Erythroblast (primary cell): ENCODE data around the gene CA12.

ENCODE experiments used
- DNase-seq, 2 experiments: peaks; one replicate each; lab custom pipeline; 2025; lab: John Stamatoyannopoulos, UW
- GATA1 ChIP-seq: IDR thresholded peaks from 2 replicates; pipeline ENCODE4 v1.6.1; 2011; ENCODE audit warnings: low read depth, mild to moderate bottlenecking, control low read depth, low read length, moderate library complexity
- POLR2A ChIP-seq: IDR thresholded peaks from 2 replicates; pipeline ENCODE4 v1.6.1; 2011; ENCODE audit warnings: mild to moderate bottlenecking, low read length

CA12 gene

GRCh38 chr15:63390689-63391088 lies 9.0 kb upstream of the CA12 start:
- TF ChIP-seq GATA1 (no peak), POLR2A (no peak)
- DNase-seq = no peak

- no peak for TF ChIP-seq POLR2A
- no peak for TF ChIP-seq GATA1
- peak in 1 of 2 experiments; percentile 13 for DNase-seq
Observed at GRCh38 chr15:63389902-63390670, 8.4 kb upstream of the CA12 start.

GRCh38 chr15:63388511-63388910 lies 6.9 kb upstream of the CA12 start:
- no peak for DNase-seq
- TF ChIP-seq POLR2A = no peak
- no peak for TF ChIP-seq GATA1

- no peak for DNase-seq
- TF ChIP-seq GATA1 (no peak), POLR2A (no peak)
Observed at GRCh38 chr15:63387748-63388493, 6.3 kb upstream of the CA12 start.

GRCh38 chr15:63385911-63386531 lies 4.4 kb upstream of the CA12 start:
- no peak for TF ChIP-seq POLR2A
- TF ChIP-seq GATA1 = no peak
- DNase-seq = no peak

- TF ChIP-seq GATA1 = no peak
- TF ChIP-seq POLR2A = no peak
- DNase-seq = no peak
Observed at GRCh38 chr15:63384906-63385305, 3.3 kb upstream of the CA12 start.

- TF ChIP-seq GATA1 = no peak
- TF ChIP-seq POLR2A = no peak
- DNase-seq = no peak
Observed at GRCh38 chr15:63382966-63383710, 1.5 kb upstream of the CA12 start.

GRCh38 chr15:63380808-63381282 lies 801 bp downstream of the CA12 start:
- TF ChIP-seq GATA1 (no peak), POLR2A (no peak)

GRCh38 chr15:63380151-63380807 lies 1.4 kb downstream of the CA12 start:
- no peak for DNase-seq
- TF ChIP-seq GATA1 (no peak), POLR2A (no peak)

More at GRCh38 chr15:63380808-63381282, 801 bp downstream of the CA12 start:
- no peak for DNase-seq

- no peak for TF ChIP-seq POLR2A
- TF ChIP-seq GATA1 = no peak
- no peak for DNase-seq
Observed at GRCh38 chr15:63379492-63380150, 2.0 kb downstream of the CA12 start.

- no peak for DNase-seq
- TF ChIP-seq GATA1 (no peak), POLR2A (no peak)
Observed at GRCh38 chr15:63378946-63379345, 2.7 kb downstream of the CA12 start.

GRCh38 chr15:63374686-63375520 lies 6.7 kb downstream of the CA12 start:
- TF ChIP-seq POLR2A (no peak), GATA1 (no peak)
- no peak for DNase-seq
